Choroid plexus epithelial cell (primary cell): ENCODE data around the gene BARX2.

Source experiments
- DNase-seq: peaks from one replicate; pipeline ENCODE4 v3.0.0-alpha.2; 2010; ENCODE audit warnings: low read depth
- H3K4me3 ChIP-seq: 2 replicates; pipeline ENCODE4 v1.5.1; 2011; ENCODE audit warnings: low read depth, mild to moderate bottlenecking, control low read depth, low read length, moderate library complexity
- TF ChIP-seq, protein P1 (sequence below): conservative IDR thresholded peaks from 2 replicates; pipeline ENCODE4 v1.5.1; 2011; ENCODE audit warnings: low read depth, mild to moderate bottlenecking, control low read depth, inconsistent platforms, low read length, moderate library complexity

Gene BARX2

DNA sequence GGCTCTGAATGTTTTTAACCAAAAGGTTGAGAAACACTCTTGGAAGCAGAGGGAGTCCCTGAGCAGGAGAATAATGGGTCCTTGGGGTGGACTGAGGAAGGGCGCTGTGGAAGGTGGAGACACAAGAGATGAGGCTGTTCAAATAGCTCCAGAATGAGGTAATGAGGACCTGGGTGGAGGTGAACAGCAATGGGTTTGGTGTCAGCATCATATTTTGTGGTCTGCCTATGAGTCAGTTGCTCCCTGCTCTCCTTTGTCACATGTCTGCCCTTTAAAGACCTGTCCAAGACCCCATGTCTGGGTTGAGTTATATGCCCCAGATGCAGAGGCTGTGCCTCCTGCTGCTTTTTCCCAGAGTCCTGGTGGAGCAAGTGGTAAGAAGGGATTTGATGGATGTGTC lies 113.6 kb downstream of the BARX2 start:
- DNase-seq: no peak
- TF ChIP-seq, protein P1, sequence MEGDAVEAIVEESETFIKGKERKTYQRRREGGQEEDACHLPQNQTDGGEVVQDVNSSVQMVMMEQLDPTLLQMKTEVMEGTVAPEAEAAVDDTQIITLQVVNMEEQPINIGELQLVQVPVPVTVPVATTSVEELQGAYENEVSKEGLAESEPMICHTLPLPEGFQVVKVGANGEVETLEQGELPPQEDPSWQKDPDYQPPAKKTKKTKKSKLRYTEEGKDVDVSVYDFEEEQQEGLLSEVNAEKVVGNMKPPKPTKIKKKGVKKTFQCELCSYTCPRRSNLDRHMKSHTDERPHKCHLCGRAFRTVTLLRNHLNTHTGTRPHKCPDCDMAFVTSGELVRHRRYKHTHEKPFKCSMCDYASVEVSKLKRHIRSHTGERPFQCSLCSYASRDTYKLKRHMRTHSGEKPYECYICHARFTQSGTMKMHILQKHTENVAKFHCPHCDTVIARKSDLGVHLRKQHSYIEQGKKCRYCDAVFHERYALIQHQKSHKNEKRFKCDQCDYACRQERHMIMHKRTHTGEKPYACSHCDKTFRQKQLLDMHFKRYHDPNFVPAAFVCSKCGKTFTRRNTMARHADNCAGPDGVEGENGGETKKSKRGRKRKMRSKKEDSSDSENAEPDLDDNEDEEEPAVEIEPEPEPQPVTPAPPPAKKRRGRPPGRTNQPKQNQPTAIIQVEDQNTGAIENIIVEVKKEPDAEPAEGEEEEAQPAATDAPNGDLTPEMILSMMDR: no peak
- no peak overlapping the region for H3K4me3 ChIP-seq

DNA sequence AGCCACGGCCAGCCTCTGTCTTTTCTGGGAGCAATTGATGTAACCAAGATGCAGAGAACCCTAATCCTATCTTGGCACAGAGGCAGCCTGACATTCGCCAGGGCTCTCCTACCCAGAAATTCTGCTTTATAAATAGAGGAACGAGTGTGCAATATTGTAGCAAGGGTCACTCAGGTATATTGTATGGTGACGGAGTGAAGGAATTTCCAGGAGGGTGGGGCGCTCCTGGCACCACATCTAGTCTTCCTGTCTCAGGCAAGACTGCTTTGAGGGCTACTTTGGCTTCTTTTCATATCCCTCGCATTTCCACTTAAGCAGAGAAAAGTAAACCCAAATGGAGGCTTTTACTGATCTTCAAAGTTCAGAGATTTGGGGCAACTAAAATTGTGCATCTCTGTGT lies 114.4 kb downstream of the BARX2 start:
- DNase-seq: no peak
- TF ChIP-seq, protein P1: no peak
- no peak overlapping the region for H3K4me3 ChIP-seq

GRCh38 chr11:129493746-129494145 lies 118.1 kb downstream of the BARX2 start:
- no peak for DNase-seq
- no peak overlapping the region for H3K4me3 ChIP-seq
- TF ChIP-seq, protein P1: no peak
